Activated CD4-positive, alpha-beta T cell treated with anti-CD3 and anti-CD28 coated beads for 48 hours (primary cell): ENCODE results near the gene ENDOU.
A peak's percentile ranks its signal among the peaks of the same experiment; 100 is the strongest.

Experiments
- DNase-seq: peaks from one replicate; pipeline ENCODE4 v3.0.0-alpha.2; 2020

Gene ENDOU

DNA sequence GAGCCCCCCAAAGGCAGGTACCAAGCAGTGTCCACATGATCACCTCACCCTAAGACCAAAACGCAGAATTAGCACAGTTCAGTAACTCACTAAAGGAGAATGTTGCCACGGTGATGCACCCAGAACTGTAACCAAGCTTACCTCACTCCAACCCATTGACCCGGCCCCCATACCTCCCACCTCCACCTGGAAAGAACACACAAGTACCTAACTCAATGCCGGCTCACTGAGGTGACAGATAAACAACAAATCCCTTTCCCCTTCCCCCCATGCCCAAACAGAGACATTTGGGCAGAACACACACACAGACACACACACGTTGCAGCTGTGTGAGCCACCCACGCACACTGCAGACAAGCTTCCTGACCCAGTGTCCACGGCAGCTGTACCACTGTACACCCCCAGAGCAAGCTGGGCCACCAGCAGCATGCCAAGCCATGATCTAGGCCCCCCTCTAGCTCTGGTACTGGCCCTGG lies 32.1 kb upstream of the ENDOU start:
- no peak for DNase-seq

DNA sequence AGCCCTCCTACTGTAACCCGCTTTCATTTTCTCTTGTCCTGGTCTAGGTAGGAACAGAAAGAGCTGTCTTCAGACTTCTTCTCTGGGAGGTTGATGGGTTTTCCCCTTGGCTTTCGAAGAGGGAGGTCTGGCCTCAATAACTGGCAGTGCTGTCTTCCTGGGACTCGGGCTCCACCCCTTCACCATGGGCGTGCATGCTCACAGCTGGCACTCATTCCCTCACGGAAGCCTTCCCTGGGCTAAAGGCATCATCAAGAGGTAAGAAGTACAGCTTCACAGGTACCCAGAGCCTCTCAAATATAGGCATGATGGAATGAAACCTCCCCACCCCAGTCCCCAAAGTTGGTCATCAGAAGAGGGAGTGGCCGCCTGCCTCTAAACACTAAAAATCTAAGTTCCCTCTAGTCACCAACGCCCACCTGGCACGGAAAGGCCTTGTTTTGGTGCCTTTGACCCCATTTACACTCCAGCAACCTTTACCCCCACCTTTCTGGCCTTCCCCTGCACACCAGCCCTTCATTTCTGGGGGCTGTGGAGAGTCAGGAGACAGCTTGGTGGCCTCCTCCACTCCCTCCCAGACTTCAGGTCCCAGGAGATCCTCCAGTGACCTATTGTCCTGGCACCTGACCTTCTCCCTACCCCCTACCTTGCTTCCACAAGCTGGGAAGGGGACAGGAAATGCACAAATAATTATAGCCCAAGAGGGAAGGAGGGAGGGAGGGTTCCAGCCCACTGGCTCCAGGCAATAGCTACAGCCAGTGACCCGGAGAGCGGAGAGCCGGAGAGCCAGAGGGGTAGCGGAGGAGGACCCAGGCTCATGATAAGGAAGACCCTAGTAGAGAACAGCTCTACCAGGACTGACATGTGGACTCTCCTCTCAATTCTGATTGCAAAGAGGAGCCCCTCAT lies 30.6 kb upstream of the ENDOU start:
- peak; percentile 52 for DNase-seq

DNA sequence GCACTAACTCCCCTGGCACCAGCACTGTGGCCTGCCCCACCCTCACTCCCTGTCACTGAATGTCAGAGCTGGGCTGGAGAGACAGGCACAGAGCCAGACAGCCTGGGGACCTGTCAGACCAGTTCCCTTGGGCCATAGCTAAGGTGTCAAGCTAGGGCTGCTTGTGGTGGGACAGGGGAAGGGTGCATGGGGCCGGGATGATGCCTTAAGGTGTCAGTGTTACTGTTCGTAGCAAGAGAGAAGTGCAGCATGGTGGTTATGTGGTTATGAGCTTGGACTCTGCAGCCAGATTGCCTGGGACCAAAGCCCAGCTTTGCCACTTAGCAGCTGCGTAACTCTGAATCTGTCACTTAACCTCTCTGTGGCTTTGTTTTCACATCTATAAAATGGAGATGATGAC lies 29.6 kb upstream of the ENDOU start:
- DNase-seq = no peak

- DNase-seq = no peak
Measured at GRCh38 chr12:47754126-47754525, 28.8 kb upstream of the ENDOU start.

- no peak for DNase-seq
Measured at GRCh38 chr12:47753021-47754001, 28.0 kb upstream of the ENDOU start.

GRCh38 chr12:47752552-47752951 lies 27.3 kb upstream of the ENDOU start:
- DNase-seq = no peak

DNA sequence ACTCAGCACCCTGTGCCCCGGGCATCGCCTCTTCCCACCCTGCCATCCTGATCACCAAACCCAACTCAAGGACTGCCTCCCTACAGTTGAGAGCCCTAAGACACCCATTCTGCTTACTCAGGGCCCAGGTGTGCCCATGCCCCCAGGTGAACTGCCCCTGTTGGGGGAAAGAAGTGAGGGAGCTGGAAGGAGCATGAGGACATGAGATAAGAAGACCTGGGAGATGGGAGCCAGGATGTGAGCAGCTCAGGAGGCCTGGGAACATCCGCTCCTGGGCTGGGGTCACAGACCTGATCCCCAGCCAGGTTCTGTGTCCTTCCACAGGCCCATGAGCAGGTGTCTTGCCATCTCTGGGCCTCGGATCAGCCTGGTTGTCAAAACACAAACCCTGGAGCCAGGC lies 26.8 kb upstream of the ENDOU start:
- DNase-seq = no peak

DNA sequence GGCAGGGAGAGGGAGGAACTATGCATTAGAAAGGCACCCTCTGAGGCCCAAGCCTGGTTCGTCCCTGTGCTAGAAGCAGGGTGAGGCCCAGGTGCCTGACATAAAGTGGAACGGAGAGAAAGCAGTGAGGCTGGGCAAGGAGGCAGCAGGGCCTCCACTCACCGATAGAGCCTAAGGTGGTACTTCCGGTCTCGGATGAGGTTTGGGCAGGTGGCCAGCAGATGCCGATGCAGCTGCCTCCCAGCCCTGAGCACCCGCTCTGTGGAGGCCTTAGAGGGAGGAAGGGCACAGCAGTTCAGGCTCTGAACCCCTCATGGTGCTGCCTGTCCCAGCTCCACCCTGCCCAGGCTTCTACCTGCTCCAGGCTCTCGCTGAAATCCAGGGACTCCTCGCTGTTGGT lies 26.3 kb upstream of the ENDOU start:
- no peak for DNase-seq

GRCh38 chr12:47750916-47751470 lies 25.7 kb upstream of the ENDOU start:
- no peak for DNase-seq

DNA sequence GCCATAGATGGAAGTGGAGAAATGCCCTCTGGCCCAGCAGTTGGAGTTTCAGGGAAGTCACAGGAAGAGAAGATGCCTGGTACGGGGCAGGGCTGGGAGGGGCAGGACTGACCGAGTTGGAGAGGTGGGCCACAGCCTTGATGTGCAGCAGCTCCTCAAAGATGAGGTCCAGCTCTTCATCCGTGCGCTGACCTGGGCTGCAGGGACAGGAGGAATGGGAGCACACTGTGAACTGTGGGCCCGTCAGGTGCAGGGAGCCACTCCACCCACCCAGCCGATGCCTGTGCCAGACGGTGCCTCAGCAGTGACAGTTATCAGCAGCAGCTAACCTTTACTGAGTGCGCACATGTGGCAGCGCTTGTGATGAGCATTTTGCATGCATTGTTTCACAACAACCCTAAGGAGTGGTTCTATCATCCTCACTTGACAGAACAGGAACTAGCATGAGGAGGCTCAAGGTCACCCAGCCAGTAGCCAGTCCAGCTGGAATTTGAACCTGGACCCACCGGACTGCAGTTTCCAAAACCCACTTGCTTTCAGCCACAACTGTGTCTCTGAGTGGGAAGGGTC lies 25.0 kb upstream of the ENDOU start:
- no peak for DNase-seq

DNA sequence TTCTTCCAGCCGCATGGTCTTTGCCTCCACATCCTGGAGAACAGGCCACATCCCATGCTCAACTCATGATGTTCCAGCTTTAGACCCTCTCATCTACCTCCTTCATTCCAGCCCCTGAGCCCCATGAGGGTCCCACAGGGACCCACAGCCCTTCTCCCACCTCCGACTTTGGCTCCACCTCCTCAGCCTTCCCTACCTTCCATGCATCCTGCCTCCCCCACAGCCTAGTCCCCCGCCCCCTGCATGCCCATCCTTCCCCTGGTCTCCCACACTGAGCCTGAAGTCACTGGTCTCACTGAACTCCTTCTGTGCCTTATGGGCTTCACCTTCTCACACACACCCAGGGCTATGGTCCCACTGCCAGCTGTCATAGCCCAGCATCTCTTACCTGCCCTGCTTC lies 23.6 kb upstream of the ENDOU start:
- no peak for DNase-seq

DNA sequence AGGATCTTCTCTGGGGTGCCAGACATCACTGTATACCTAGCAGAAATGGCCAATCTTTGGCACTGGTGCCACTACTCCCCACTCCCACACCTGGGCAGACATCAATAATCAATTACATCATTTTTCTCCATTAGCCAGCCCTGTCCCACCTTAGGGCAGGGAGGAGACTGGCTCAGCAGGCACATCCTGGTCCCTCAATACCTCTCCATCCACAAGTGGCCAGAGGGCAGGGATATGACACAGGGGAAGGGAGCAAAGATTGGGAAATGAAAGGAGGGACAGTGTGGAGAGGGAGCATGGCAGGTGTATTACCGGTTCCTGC lies 23.2 kb upstream of the ENDOU start:
- no peak for DNase-seq

DNA sequence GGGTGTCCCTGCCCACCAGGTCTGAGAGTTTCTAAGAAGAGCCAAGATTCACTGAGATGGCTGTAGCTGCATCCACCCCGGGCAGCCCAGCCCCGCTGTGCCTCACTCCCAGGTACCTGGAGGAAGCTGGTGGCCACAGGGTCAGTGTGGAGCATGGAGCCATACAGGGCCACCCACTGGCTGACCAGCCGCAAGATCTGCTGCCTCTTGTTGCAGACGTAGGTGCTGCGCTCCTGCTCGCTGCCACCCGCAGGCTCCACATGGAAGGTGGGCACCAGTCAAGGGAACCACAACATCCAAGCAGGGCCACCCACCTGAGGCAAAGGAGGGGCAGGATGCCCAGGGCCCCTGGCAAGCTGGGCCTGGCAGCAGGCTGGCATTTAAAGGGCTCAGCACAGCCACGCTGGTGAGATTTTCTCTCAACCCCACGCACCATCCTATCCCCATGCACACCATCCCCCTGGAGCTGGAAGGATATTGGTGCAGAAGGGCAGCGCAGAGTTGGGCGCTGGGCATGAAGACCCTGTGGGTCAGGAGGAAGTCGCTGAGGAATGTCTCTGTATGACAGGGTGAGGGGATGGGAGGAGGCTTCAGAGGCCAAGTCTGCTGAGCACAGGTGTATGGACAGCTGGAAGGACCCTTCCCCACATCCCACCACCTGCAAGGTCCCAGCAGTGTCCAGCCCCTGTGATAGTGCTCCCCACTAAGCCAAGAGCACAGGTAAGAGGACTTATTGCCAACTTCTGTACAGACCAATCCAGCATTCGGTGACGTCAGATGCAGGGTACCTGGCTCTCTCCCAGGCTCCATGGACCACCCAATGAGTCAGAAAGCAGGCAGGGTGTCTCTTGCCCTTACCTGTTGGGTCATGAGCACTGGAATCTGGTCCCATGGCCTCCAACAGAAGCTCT lies 22.6 kb upstream of the ENDOU start:
- DNase-seq = no peak

GRCh38 chr12:47747126-47747525 lies 21.8 kb upstream of the ENDOU start:
- DNase-seq = no peak

DNA sequence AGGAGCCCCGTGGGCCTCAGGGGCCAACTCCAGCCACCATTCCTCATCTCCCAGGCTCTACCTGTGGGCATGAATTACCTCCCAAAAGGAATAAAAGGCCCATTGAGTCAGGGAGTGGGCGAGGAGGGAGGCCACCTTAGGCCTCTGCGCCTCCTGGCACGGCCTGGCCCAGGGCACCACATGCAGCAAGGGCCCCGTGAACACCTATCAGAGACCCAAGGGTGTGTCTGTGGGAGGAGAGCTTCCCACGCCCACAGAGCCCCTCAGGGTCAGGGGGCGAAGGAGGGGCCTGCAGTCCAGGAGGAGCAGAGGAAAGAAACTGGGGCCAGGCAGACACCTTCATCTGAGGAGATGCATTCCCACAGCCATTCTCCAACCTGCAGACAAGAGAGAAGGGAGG lies 21.2 kb upstream of the ENDOU start:
- DNase-seq = no peak

- no peak for DNase-seq
Measured at GRCh38 chr12:47746073-47746472, 20.8 kb upstream of the ENDOU start.

DNA sequence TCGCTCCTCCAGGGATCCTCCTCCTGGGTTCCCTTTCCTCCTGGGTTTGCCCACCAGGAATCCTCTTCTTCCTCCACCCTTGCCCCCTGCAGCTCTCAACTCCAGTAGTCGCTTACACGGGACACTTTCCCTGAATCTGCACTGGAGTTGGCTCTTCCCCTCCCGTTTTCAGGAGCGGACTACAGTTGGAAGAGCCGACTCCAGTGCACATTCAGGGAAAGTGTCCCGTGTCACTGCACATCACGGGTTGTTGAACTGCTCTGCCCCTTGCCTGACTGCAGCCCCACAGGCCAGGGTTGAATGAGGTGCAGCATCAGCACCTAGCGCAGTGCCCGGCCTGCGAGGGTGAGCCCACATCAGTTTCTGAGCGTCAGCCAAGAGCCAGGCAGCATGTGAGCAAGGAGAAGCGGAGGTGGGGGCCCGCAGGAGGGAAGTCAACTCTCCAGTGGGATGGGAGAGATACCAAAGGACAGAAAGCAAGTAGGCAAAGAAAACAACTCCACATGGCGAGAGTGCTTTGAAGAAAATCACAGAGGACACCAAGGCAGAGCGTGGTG lies 20.3 kb upstream of the ENDOU start:
- DNase-seq = no peak

DNA sequence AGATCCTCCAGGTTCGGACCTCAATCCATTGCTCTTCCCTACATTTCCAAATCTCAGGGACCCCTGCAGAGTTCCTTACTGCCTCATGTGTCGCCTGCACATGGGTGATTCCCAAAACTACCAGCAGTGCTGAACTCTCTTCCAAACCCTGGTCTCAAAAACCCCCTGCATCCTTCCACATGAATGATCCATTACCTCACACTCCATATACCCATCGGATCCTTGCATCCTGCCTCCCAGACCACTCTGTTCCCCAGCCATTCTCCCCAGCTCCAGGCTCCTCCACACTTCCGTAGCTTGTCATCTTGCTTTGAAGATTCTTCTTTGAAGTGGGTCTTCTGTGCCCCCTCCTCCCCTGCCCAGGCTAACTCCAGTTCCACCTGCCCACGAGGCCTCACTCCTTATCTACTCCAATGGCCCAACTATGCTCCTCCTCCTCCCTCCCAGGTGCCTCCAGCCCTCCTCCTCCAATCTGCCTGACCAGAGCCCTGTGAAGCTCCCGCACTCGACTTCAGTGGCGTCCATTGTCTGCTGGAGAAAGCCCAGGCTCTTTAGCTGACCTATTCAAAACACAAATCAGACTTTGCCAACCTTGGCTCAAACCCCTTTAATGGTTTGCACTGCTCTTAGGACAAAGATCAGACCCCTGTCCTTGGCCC lies 19.6 kb upstream of the ENDOU start:
- DNase-seq = no peak

DNA sequence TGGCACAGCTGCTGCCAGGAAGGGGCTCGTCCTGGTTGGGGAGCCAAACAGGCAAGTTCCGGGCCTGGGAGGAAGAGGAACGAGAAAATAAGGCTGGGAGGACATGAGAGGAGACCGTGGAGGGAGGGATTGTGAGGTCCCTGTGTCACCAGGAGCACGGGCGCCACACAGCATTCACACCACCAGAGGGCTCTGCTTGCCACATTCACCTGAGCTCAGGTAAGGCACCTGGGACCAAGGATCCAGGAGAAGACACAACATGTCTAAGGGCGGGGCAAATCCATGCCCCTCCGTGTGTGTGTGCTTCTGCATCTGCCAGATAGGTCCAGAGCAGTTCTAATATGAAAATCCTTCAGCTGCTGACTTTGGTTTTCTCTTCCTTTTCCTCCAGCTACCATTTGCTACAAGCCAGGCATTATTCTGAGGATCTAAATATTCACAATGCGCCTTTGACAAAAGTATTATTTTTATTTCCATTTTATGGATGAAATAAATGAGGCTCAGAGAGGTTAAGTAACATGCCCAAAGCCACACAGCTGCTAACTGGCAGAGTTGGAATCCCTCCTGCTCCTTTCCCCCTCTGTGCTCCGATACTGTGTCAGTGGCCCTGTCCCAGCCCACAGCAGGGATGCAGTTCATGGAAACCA lies 18.8 kb upstream of the ENDOU start:
- DNase-seq = peak; percentile 63

- DNase-seq = no peak
Measured at GRCh38 chr12:47743311-47743860, 18.1 kb upstream of the ENDOU start.
